ENCODE results near the gene CABLES1.
A peak's percentile ranks its signal among the peaks of the same experiment; 100 is the strongest.

The CABLES1 gene

GRCh38 chr18:23301972-23302371 is 166.7 kb downstream of the CABLES1 start:
- Histone ChIP-seq H2BK12ac (ENCODE audit: low read length) (no peak overlapping the region), H3K14ac (ENCODE audit: low read length) (no peak overlapping the region), H3K4me2 (ENCODE audit: insufficient read depth, low read length, poor library complexity, severe bottlenecking) (no peak overlapping the region), H2BK5ac (ENCODE audit: low read length) (no peak overlapping the region), H3K79me1 (ENCODE audit: low read depth, low read length) (no peaks in the 10 kb centered on the region), H4K91ac (ENCODE audit: low read depth, low read length, poor library complexity) (no peak overlapping the region), H3K4me1 (ENCODE audit: control insufficient read depth in 2 of 2, insufficient read depth in 1 of 2, low read depth in 1 of 2, low read length in 2 of 2) (peaks cover 0 to 2% of the 10 kb centered on the region in 2 donors), H3K27ac (replicated peaks; ENCODE audit: low read length) (no peak overlapping the region), H3K4ac (ENCODE audit: low read length) (no peak overlapping the region), H3K27me3 (ENCODE audit: control insufficient read depth in 3 of 3, insufficient read depth in 3 of 3, low read depth in 1 of 3, low read length in 3 of 3) (no peaks in the 10 kb centered on the region), H3K23ac (ENCODE audit: low read depth, low read length, poor library complexity) (no peak overlapping the region), H3K9ac (ENCODE audit: low read depth, low read length, poor library complexity) (no peak overlapping the region), H3K9me3 (replicated peaks in 1 of 2; ENCODE audit: control insufficient read depth in 2 of 2, insufficient read depth in 1 of 2, low read depth in 1 of 2, low read length in 2 of 2) (no peaks in the 10 kb centered on the region), H3K36me3 (replicated peaks in 1 of 2; ENCODE audit: control insufficient read depth in 2 of 2, insufficient read depth in 2 of 2, low read length in 2 of 2) (no peaks in the 10 kb centered on the region), H3K18ac (ENCODE audit: low read length) (no peak overlapping the region), H4K8ac (ENCODE audit: low read depth, low read length) (no peak overlapping the region), H3K4me3 (ENCODE audit: low read length in 2 of 2) (no peak overlapping the region), H2AFZ (ENCODE audit: low read length) (no peak overlapping the region), H2BK120ac (ENCODE audit: low read depth, low read length) (no peak overlapping the region), H2BK15ac (ENCODE audit: low read length) (no peak overlapping the region), H2AK5ac (ENCODE audit: low read depth, low read length) (no peak overlapping the region)
- WGBS, 2 donors (ENCODE audit: extremely low coverage in 2 of 2, insufficient read length in 2 of 2, insufficient replicate concordance in 1 of 2) = no CpG with 5 or more reads among the region's 5 CpGs
- no peak for DNase-seq (ENCODE audit: low spot score)

- no peak overlapping the region for H2BK120ac ChIP-seq (ENCODE audit: low read depth, low read length)
- no peak overlapping the region for H2BK15ac ChIP-seq (ENCODE audit: low read length)
- DNase-seq (ENCODE audit: low spot score) = no peak
- no peak overlapping the region for H3K4ac ChIP-seq (ENCODE audit: low read length)
- H3K4me1 ChIP-seq (ENCODE audit: control insufficient read depth in 2 of 2, insufficient read depth in 1 of 2, low read depth in 1 of 2, low read length in 2 of 2) = peaks cover 0 to 2% of the 10 kb centered on the region in 2 donors
- no peak overlapping the region for H3K23ac ChIP-seq (ENCODE audit: low read depth, low read length, poor library complexity)
- H3K79me1 ChIP-seq (ENCODE audit: low read depth, low read length) = no peaks in the 10 kb centered on the region
- H3K27ac ChIP-seq (replicated peaks; ENCODE audit: low read length) = no peak overlapping the region
- no peak overlapping the region for H2AK5ac ChIP-seq (ENCODE audit: low read depth, low read length)
- no peak overlapping the region for H3K18ac ChIP-seq (ENCODE audit: low read length)
- H3K14ac ChIP-seq (ENCODE audit: low read length) = no peak overlapping the region
- H3K4me2 ChIP-seq (ENCODE audit: insufficient read depth, low read length, poor library complexity, severe bottlenecking) = no peak overlapping the region
- H2BK5ac ChIP-seq (ENCODE audit: low read length) = no peak overlapping the region
- no peaks in the 10 kb centered on the region for H3K9me3 ChIP-seq (replicated peaks in 1 of 2; ENCODE audit: control insufficient read depth in 2 of 2, insufficient read depth in 1 of 2, low read depth in 1 of 2, low read length in 2 of 2)
- no peak overlapping the region for H4K91ac ChIP-seq (ENCODE audit: low read depth, low read length, poor library complexity)
- H2BK12ac ChIP-seq (ENCODE audit: low read length) = no peak overlapping the region
- no peaks in the 10 kb centered on the region for H3K27me3 ChIP-seq (ENCODE audit: control insufficient read depth in 3 of 3, insufficient read depth in 3 of 3, low read depth in 1 of 3, low read length in 3 of 3)
- no peak overlapping the region for H4K8ac ChIP-seq (ENCODE audit: low read depth, low read length)
- no peaks in the 10 kb centered on the region for H3K36me3 ChIP-seq (replicated peaks in 1 of 2; ENCODE audit: control insufficient read depth in 2 of 2, insufficient read depth in 2 of 2, low read length in 2 of 2)
- H2AFZ ChIP-seq (ENCODE audit: low read length) = no peak overlapping the region
- WGBS, 2 donors (ENCODE audit: extremely low coverage in 2 of 2, insufficient read length in 2 of 2, insufficient replicate concordance in 1 of 2) = no CpG with 5 or more reads among the region's 3 CpGs
- H3K9ac ChIP-seq (ENCODE audit: low read depth, low read length, poor library complexity) = no peak overlapping the region
- H3K4me3 ChIP-seq (ENCODE audit: low read length in 2 of 2) = no peak overlapping the region
Observed at GRCh38 chr18:23302511-23302850, 167.2 kb downstream of the CABLES1 start.

GRCh38 chr18:23302851-23303527 is 167.7 kb downstream of the CABLES1 start:
- no peak overlapping the region for H3K27ac ChIP-seq (replicated peaks; ENCODE audit: low read length)
- peak overlapping the region; percentile 12 for H2AFZ ChIP-seq (ENCODE audit: low read length)
- H3K4ac ChIP-seq (ENCODE audit: low read length) = no peak overlapping the region
- no peak overlapping the region for H4K8ac ChIP-seq (ENCODE audit: low read depth, low read length)
- H3K9me3 ChIP-seq (replicated peaks in 1 of 2; ENCODE audit: control insufficient read depth in 2 of 2, insufficient read depth in 1 of 2, low read depth in 1 of 2, low read length in 2 of 2) = no peaks in the 10 kb centered on the region
- no peaks in the 10 kb centered on the region for H3K27me3 ChIP-seq (ENCODE audit: control insufficient read depth in 3 of 3, insufficient read depth in 3 of 3, low read depth in 1 of 3, low read length in 3 of 3)
- peaks cover 0 to 2% of the 10 kb centered on the region in 2 donors for H3K4me1 ChIP-seq (ENCODE audit: control insufficient read depth in 2 of 2, insufficient read depth in 1 of 2, low read depth in 1 of 2, low read length in 2 of 2)
- no peak for DNase-seq (ENCODE audit: low spot score)
- no peaks in the 10 kb centered on the region for H3K79me1 ChIP-seq (ENCODE audit: low read depth, low read length)
- no peak overlapping the region for H2AK5ac ChIP-seq (ENCODE audit: low read depth, low read length)
- H2BK15ac ChIP-seq (ENCODE audit: low read length) = no peak overlapping the region
- H3K23ac ChIP-seq (ENCODE audit: low read depth, low read length, poor library complexity) = no peak overlapping the region
- no peak overlapping the region for H3K4me3 ChIP-seq (ENCODE audit: low read length in 2 of 2)
- no peak overlapping the region for H2BK5ac ChIP-seq (ENCODE audit: low read length)
- H3K4me2 ChIP-seq (ENCODE audit: insufficient read depth, low read length, poor library complexity, severe bottlenecking) = no peak overlapping the region
- H3K14ac ChIP-seq (ENCODE audit: low read length) = no peak overlapping the region
- no peak overlapping the region for H2BK120ac ChIP-seq (ENCODE audit: low read depth, low read length)
- H3K9ac ChIP-seq (ENCODE audit: low read depth, low read length, poor library complexity) = no peak overlapping the region
- no peak overlapping the region for H4K91ac ChIP-seq (ENCODE audit: low read depth, low read length, poor library complexity)
- H3K36me3 ChIP-seq (replicated peaks in 1 of 2; ENCODE audit: control insufficient read depth in 2 of 2, insufficient read depth in 2 of 2, low read length in 2 of 2) = no peaks in the 10 kb centered on the region
- WGBS, 2 donors (ENCODE audit: extremely low coverage in 2 of 2, insufficient read length in 2 of 2, insufficient replicate concordance in 1 of 2) = no CpG with 5 or more reads among the region's 8 CpGs
- no peak overlapping the region for H3K18ac ChIP-seq (ENCODE audit: low read length)
- H2BK12ac ChIP-seq (ENCODE audit: low read length) = no peak overlapping the region

GRCh38 chr18:23306822-23307221 is 171.5 kb downstream of the CABLES1 start:
- WGBS, 2 donors (ENCODE audit: extremely low coverage in 2 of 2, insufficient read length in 2 of 2, insufficient replicate concordance in 1 of 2) = no CpG with 5 or more reads among the region's 6 CpGs
- Histone ChIP-seq H2BK12ac (ENCODE audit: low read length) (no peak overlapping the region), H2AK5ac (ENCODE audit: low read depth, low read length) (no peak overlapping the region), H2BK5ac (ENCODE audit: low read length) (no peak overlapping the region), H3K9me3 (replicated peaks in 1 of 2; ENCODE audit: control insufficient read depth in 2 of 2, insufficient read depth in 1 of 2, low read depth in 1 of 2, low read length in 2 of 2) (no peaks in the 10 kb centered on the region), H3K14ac (ENCODE audit: low read length) (no peak overlapping the region), H3K4ac (ENCODE audit: low read length) (no peak overlapping the region), H3K27ac (replicated peaks; ENCODE audit: low read length) (no peak overlapping the region), H3K79me1 (ENCODE audit: low read depth, low read length) (no peaks in the 10 kb centered on the region), H3K18ac (ENCODE audit: low read length) (no peak overlapping the region), H3K9ac (ENCODE audit: low read depth, low read length, poor library complexity) (no peak overlapping the region), H3K23ac (ENCODE audit: low read depth, low read length, poor library complexity) (no peak overlapping the region), H2BK120ac (ENCODE audit: low read depth, low read length) (no peak overlapping the region), H4K91ac (ENCODE audit: low read depth, low read length, poor library complexity) (no peak overlapping the region), H3K4me1 (ENCODE audit: control insufficient read depth in 2 of 2, insufficient read depth in 1 of 2, low read depth in 1 of 2, low read length in 2 of 2) (peaks cover 0 to 2% of the 10 kb centered on the region in 2 donors), H4K8ac (ENCODE audit: low read depth, low read length) (no peak overlapping the region), H3K4me3 (ENCODE audit: low read length in 2 of 2) (no peak overlapping the region), H3K27me3 (ENCODE audit: control insufficient read depth in 3 of 3, insufficient read depth in 3 of 3, low read depth in 1 of 3, low read length in 3 of 3) (no peaks in the 10 kb centered on the region), H3K36me3 (replicated peaks in 1 of 2; ENCODE audit: control insufficient read depth in 2 of 2, insufficient read depth in 2 of 2, low read length in 2 of 2) (no peaks in the 10 kb centered on the region), H3K4me2 (ENCODE audit: insufficient read depth, low read length, poor library complexity, severe bottlenecking) (no peak overlapping the region), H2BK15ac (ENCODE audit: low read length) (no peak overlapping the region), H2AFZ (ENCODE audit: low read length) (no peak overlapping the region)
- DNase-seq (ENCODE audit: low spot score) = no peak

All from neuronal stem cell (in vitro differentiated cells).